DOHH2 (cell line): ENCODE results near the gene ANKRD55.

Experiments
- CTCF ChIP-seq: fragments of 200-600 bp; sonication (generic); IDR thresholded peaks from one replicate; pipeline ENCODE4 v1.5.1; 2014; ENCODE audit warnings: antibody characterized with exemption, mild to moderate bottlenecking, low read depth, low read length; ENCODE audit not compliant: poor library complexity, severe bottlenecking
- EZH2phosphoT487 ChIP-seq: fragments of 200-600 bp; sonication (generic); IDR thresholded peaks from 2 replicates; pipeline ENCODE4 v1.6.1; 2017; ENCODE audit warnings: borderline replicate concordance, mild to moderate bottlenecking, antibody characterized with exemption, low read length, moderate library complexity, mixed read lengths

GRCh38 chr5:56088431-56088949 is 144.6 kb downstream of the ANKRD55 start:
- TF ChIP-seq CTCF: no peak
- no peak for TF ChIP-seq EZH2phosphoT487
